GM03348 (cell line): ENCODE measurements around the gene STX8.

Experiments
- DNase-seq: peaks from one replicate; pipeline ENCODE4 v3.0.0; 2012; ENCODE audit warnings: low spot score

The STX8 gene

GRCh38 chr17:9554715-9555114, 20.9 kb downstream of the STX8 start:
- DNase-seq, result peak; percentile 40

- no peak for DNase-seq
Observed at GRCh38 chr17:9553596-9553995, 22.0 kb downstream of the STX8 start.

- no peak for DNase-seq
Observed at GRCh38 chr17:9553181-9553580, 22.4 kb downstream of the STX8 start.

- no peak for DNase-seq
Observed at GRCh38 chr17:9549215-9549614, 26.4 kb downstream of the STX8 start.

GRCh38 chr17:9544221-9544620, 31.4 kb downstream of the STX8 start:
- DNase-seq, result no peak

- no peak for DNase-seq
Observed at GRCh38 chr17:9541718-9542117, 33.9 kb downstream of the STX8 start.

GRCh38 chr17:9538626-9539025, 37.0 kb downstream of the STX8 start:
- DNase-seq, result no peak

- DNase-seq, result no peak
Observed at GRCh38 chr17:9537177-9537776, 38.3 kb downstream of the STX8 start.

GRCh38 chr17:9536061-9536460, 39.6 kb downstream of the STX8 start:
- DNase-seq, result no peak

GRCh38 chr17:9533441-9533840, 42.2 kb downstream of the STX8 start:
- DNase-seq, result no peak

- no peak for DNase-seq
Observed at GRCh38 chr17:9532715-9533114, 42.9 kb downstream of the STX8 start.

GRCh38 chr17:9531034-9531433, 44.6 kb downstream of the STX8 start:
- no peak for DNase-seq

- DNase-seq, result peak; percentile 63
Observed at GRCh38 chr17:9529033-9529700, 46.5 kb downstream of the STX8 start.

- no peak for DNase-seq
Observed at GRCh38 chr17:9527788-9528187, 47.8 kb downstream of the STX8 start.

GRCh38 chr17:9522074-9522473, 53.5 kb downstream of the STX8 start:
- peak; percentile 78 for DNase-seq

GRCh38 chr17:9521062-9521461, 54.6 kb downstream of the STX8 start:
- no peak for DNase-seq

GRCh38 chr17:9520649-9521048, 55.0 kb downstream of the STX8 start:
- no peak for DNase-seq

GRCh38 chr17:9519583-9520272, 55.9 kb downstream of the STX8 start:
- no peak for DNase-seq

GRCh38 chr17:9517396-9517795, 58.2 kb downstream of the STX8 start:
- no peak for DNase-seq

GRCh38 chr17:9513266-9513665, 62.4 kb downstream of the STX8 start:
- DNase-seq, result no peak

GRCh38 chr17:9512323-9513168, 63.1 kb downstream of the STX8 start:
- DNase-seq, result no peak

- DNase-seq, result no peak
Observed at GRCh38 chr17:9509236-9509816, 66.3 kb downstream of the STX8 start.
